ENCODE results near the gene EVL.

EVL gene

DNA sequence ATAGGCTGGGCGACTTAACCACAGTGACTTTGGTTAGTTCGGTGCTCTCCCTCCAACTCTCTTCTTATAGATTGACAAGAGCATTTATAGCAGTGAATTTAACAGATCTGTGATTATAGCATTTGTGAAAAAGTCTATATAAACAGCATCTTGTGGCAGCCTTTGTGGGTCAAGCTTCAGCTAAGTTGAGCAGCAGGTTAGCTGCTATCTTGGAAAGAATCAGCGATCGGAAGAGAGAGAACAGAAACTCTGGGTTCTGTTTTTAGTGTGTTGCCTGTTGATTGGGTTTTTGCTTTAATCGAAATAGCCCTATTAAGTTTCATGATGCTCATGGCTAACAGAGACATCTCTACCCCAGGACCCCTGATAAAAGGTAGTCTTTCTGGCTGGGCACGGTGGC lies 20.2 kb downstream of the EVL start:
- no peak for DNase-seq (ENCODE audit: low read depth)

- DNase-seq (ENCODE audit: low read depth), result no peak
Measured at GRCh38 chr14:100086361-100086760, 21.1 kb downstream of the EVL start.

GRCh38 chr14:100088226-100088625 lies 23.0 kb downstream of the EVL start:
- DNase-seq (ENCODE audit: low read depth), result no peak

- DNase-seq (ENCODE audit: low read depth), result no peak
Measured at GRCh38 chr14:100091386-100091785, 26.2 kb downstream of the EVL start.

DNA sequence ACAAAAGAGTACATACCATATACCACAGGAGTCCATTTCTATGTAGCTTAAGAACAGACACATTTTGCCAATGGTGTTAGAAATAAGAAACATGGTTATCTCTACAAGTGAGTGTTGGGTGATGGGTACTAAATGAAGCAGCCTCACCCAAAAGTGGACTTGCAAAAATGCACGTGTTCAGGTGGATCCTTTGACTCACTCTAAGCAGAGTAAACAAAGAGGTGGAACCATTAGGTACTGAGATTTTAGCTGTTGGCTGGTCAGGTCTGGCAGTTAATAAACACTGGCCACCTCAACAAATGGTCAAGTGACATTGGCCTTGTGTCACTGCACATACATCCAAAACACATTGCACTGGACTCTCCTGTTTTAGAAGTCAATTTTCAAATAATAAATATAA lies 27.6 kb downstream of the EVL start:
- DNase-seq (ENCODE audit: low read depth), result no peak

DNA sequence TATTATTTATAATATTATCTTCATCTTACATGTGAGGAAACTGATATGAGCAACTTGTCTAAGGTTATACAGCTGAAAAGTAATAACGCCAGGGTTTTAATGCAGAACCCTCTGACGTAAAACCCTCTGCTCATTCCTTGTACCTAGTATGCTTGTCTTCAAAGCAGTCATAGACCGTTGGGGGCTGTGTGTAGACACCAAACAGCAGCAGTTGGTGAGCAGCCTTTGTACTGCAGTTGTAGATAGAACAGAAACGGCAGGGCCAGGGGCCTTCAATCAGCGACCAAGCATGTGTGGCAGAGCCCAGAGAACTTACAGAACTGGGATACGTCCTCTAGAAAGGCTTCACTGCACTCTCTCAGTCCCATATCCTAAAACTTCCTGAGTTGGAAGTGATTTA lies 28.1 kb downstream of the EVL start:
- DNase-seq (ENCODE audit: low read depth), result no peak

GRCh38 chr14:100096656-100097055 lies 31.4 kb downstream of the EVL start:
- DNase-seq (ENCODE audit: low read depth), result no peak

GRCh38 chr14:100098171-100098570 lies 32.9 kb downstream of the EVL start:
- DNase-seq (ENCODE audit: low read depth), result no peak

GRCh38 chr14:100100032-100100703 lies 34.9 kb downstream of the EVL start:
- DNase-seq (ENCODE audit: low read depth), result no peak

GRCh38 chr14:100102156-100102785 lies 37.0 kb downstream of the EVL start:
- DNase-seq (ENCODE audit: low read depth), result no peak

DNA sequence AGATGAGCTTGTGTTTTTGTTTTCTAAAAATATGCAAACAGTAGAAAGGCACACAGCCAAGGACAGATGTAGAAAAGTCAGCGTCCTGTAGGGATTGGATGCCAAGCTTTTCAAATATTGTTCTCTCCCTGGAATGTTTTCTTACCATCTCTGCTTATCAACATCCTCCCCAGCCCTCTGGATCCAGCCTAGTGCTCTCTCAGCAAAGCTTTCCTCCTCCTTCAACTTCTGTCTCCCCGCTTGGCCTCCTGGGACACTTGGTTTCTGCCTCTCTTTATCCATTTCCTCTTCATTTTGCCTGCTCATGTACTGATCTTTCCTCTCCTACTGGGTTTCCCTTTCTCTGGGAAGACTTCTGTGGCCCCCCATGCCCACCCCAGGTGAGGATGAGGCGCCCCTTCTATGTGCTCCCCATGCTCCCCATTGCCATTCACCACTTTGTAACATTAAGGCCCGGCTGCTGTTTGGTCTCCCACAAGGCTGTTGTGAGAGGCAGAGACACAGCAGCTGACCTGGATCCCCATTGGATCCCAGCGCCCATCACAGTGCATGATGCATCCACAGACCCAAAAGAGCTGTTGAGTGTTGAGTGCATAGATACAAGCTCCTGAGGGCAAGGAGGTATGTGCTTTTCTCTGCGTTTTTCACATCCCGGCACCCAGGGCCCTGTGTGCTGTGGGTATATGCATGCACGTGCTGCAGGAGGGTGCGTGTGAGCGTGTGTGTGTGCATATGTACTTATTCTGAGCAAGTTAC lies 38.2 kb downstream of the EVL start:
- DNase-seq (ENCODE audit: low read depth), result no peak

GRCh38 chr14:100104006-100104352 lies 38.8 kb downstream of the EVL start:
- DNase-seq (ENCODE audit: low read depth), result no peak

DNA sequence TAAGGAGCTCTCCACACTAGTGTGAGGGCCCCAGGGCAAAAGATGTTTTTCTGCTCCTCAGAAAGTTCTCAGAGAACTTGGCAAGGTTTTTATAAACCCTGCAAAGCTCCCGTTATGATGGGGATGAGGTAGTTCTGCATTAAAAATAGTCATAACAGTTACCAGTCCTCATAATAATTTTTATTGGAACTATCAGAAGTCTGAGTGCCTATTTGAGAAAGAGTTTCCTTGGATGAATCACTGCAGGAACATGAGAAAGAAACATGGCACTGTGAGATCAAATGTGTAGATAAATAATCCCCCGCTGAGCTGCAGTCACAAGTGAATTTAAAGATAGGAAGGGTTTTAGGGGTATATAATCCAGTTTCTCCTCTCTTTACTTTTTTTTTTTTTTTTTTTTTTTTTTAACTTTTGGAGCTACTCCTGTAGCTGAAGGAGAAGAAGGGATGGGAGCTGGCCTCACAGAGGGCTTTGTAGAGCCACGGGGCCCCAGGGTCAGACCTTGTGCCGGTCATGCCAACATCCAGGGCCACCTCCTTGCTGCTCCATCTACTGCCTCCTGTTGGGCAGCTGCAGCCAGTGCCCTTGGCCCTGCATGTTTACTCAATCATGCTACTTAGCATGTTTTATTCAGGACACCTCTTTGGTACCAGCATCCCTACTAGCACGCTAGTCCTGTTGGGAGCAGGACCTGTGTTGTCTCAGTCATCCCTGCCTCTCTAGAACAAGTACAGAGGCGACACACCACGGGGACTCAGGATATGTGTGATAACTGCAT lies 39.5 kb downstream of the EVL start:
- DNase-seq (ENCODE audit: low read depth), result no peak

GRCh38 chr14:100105357-100106169 lies 40.3 kb downstream of the EVL start:
- no peak for DNase-seq (ENCODE audit: low read depth)

- DNase-seq (ENCODE audit: low read depth), result no peak
Measured at GRCh38 chr14:100106250-100107112, 41.3 kb downstream of the EVL start.

DNA sequence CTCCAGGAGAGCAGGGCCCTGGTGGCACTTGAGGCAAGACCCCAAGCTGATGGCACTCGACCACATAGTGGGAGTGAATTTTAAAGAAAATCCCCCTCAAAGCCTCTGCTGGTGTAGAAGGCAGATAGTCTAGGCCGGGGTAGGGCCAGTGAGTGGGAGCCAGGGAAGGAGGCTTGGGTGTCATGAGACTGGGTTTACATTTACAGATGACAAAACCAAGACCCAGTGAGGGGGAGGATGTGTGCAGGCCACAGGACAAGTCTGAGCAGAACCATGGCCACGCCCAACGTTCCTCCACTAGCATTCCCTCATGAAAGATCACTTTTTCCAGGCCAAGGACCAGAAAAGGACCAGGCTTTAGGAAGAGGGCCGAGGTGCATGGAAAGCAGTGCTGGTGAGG lies 42.0 kb downstream of the EVL start:
- DNase-seq (ENCODE audit: low read depth), result no peak

- peak; percentile 86 for DNase-seq (ENCODE audit: low read depth)
Measured at GRCh38 chr14:100108042-100108825, 43.0 kb downstream of the EVL start.

- DNase-seq (ENCODE audit: low read depth), result no peak
Measured at GRCh38 chr14:100108840-100109593, 43.8 kb downstream of the EVL start.

- DNase-seq (ENCODE audit: low read depth), result no peak
Measured at GRCh38 chr14:100109594-100109955, 44.4 kb downstream of the EVL start.
